ENCODE measurements around the gene PLA2G4D.
"Not testable (repeated sequence)": the region's sequence is repeated elsewhere in the genome, so short reads cannot be mapped to it uniquely, and the experiment has no call there.

Gene PLA2G4D

DNA sequence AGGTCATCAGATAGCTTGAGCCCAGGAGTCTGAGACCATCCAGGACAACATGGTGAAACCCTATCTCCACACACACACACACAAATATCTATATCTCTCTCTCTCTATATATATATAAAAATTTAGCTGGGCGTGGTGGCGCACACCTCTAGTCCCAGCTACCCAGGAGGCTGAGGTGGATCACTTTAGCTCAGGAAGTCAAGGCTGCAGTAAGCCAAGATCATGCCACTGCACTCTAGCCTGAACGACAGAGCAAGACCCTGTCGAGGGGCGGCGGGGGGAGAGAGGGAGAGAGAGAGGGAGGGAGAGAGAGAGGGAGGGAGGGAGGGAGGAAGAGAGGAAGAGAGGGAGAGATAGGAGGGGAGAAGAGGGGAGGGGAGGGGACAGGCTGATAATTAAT, 34.1 kb upstream of the PLA2G4D start:
- FAIRE-seq = no peak

DNA sequence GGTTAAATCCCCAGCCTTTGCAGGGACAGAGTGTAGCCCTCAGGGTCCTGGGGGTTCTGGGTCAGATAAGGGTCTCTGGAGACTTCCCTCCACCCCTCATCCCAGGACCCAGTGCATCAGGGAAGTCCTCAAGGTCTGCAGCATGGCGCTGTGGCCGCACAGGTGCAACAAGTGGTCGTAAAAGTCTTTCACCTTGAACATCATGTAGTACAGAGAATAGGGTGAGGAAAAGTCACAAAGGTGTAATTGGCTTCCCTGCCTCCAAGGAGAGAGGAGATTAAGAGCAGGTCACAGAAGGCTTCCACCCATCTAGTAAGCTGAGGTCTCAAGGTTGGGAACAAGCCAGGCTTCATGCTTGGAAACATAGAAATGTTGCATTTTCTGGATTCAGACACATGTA, 29.2 kb upstream of the PLA2G4D start:
- FAIRE-seq = no peak

- FAIRE-seq = no peak
Observed at GRCh38 chr15:42121682-42122081, 27.3 kb upstream of the PLA2G4D start.

DNA sequence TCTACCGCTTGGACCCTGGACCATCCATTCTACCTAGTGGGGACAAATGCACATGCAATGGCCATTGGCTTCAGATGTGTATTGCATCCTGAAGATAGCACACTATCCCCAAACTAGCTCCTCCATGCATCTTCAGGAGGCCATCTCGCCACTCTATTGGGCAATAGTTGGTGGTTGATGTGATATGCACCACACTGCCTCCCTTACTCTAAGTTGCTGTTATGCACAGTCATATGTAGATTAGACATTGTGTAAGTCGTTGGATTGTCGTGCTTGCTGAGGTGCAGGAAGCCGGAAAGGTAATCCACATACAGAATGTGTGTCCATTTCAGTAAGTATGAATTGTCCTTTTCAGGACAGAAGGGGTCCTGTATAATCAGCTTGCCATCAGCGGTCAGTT, 26.7 kb upstream of the PLA2G4D start:
- no peak for FAIRE-seq

- no peak for FAIRE-seq
Observed at GRCh38 chr15:42120285-42120684, 25.9 kb upstream of the PLA2G4D start.

GRCh38 chr15:42119446-42119760, 25.0 kb upstream of the PLA2G4D start:
- no peak for FAIRE-seq

DNA sequence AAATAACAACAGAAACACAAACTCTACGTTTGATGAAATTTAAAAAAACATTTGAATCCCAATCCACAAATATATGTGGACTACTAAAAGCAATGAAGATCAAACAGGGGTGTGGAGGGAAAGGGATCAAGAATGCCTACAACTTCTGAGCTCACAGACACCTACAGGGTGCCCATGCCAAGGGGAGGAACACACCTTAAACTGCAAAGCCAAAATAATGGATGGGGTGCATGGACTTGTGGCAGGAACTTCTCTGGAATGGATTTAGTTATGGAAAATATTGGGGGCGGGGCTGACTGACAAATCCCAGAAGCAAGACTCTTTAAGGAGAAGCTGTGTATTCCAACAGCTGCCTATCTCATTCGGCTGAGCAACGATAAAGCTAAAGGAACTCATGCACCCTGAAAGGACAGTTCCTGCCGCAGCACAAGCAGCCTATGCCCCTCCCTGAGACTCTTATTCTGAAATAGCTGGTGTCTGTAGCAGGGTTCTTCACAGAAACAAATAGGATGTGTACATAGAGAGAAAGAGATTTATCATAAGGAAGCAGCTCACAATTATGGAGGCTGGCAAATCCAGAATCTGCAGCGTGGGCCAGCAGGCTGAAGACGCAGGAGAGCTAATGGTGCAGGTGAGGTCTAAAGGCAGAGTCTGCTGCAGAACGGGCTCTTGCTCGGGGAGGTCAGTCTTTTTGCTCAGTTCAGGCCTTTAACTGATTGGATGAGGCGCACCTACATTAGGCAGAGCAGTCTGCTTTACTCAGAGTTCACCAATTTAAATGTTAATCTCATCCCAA, 24.5 kb upstream of the PLA2G4D start:
- no peak for FAIRE-seq

- FAIRE-seq = no peak
Observed at GRCh38 chr15:42111924-42112323, 17.6 kb upstream of the PLA2G4D start.

- FAIRE-seq = no peak
Observed at GRCh38 chr15:42110367-42110766, 16.0 kb upstream of the PLA2G4D start.

- no peak for FAIRE-seq
Observed at GRCh38 chr15:42108806-42109205, 14.4 kb upstream of the PLA2G4D start.

- FAIRE-seq = no peak
Observed at GRCh38 chr15:42108189-42108588, 13.8 kb upstream of the PLA2G4D start.

DNA sequence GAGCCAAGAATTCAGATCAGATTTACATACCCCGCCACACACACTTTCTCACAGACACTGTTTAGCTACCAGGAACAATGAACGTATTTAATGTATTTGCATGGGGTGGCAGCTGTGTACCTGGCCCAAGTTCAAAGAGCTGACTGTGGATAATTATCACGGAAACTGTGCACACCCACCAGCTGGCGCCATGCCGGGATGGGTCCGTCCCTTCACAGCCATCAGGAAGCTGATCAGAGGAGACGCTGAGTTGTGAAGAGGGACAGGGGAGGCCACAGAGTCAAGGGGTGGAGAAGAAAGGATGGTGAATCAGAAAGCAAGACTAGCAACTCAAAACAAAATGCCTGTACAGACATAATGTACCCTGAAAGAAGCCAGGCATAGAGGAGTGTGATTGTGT, 13.1 kb upstream of the PLA2G4D start:
- FAIRE-seq = no peak

- no peak for FAIRE-seq
Observed at GRCh38 chr15:42106288-42106687, 11.9 kb upstream of the PLA2G4D start.

GRCh38 chr15:42104095-42104891, 9.9 kb upstream of the PLA2G4D start:
- no peak for FAIRE-seq

GRCh38 chr15:42102646-42103235, 8.4 kb upstream of the PLA2G4D start:
- no peak for FAIRE-seq

- FAIRE-seq = no peak
Observed at GRCh38 chr15:42101861-42102260, 7.5 kb upstream of the PLA2G4D start.

DNA sequence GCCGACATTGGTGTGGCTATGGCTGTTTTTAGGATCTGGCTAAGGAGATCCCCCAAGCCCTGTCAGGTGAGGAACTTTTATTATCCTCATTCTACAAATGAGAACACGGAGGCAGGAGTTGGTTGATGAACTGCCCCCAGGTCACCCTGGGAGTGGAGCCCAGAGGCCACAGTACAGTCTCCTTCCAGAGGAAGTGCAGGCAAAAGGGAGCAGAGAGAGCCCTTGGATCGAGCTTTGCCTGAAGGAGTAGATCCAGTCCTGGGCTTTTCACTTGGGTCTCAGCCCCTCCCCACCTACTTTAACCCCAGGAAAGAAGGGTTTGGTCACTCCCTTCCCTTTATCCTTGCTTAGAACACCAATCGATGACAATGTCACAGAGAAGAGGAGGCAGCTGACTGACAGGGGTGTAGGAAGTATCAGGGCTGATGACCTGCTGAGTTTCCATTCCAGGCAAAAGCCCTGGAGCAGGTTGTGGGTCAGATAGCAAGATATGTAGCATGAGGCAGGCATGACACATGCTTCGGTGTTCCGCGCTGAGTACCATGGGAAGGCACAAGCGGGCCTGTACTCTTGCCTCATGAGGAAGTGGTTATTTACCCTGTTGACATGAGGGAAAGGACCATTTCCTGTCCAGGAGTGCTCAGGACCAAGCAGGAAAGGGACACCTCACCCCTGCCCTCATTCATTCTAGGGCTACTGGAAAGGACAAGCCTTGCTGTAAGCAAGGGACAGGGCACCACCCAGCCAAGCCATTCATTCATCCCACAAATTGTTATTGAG, 5.8 kb upstream of the PLA2G4D start:
- FAIRE-seq = no peak

DNA sequence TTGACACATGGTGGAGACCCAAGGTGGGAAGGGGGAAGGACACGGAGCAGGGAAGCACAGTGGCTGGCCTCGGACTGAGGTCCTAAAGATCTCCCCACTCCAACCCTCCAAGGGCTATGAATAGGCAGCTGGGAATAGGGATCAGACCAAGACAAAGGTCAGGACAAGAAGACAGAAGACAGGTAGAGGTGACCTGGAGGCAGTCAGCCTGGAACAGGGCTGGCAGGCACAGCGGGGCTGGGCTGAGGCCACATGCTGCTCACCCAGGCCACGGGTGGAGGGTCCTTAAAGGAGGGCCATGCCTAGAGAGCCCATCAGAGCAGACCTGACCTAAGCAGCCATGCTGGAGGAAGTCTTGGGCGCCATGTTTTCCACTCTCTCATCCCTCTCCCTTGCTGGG, 2.7 kb upstream of the PLA2G4D start:
- FAIRE-seq = no peak

DNA sequence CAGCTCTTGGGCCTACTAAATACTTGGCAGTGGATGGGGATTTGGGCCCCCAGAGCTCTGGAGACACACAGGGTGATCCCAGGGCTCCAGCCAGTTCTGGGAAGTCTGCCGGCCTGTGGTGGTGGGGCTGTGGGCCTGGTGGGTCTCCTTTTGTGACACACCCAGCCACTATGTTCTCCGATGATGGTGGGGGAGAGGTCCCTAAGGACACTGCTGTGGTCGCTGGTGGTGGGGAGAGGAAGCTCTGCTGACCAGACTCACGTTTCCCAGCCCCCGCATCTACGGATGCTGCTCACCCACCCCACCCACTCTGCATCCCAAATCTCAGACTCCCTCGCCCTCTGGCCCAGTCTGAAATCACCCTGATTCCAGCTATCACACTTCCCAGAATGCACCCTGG, 396 bp downstream of the PLA2G4D start:
- no peak for FAIRE-seq

- no peak for FAIRE-seq
Observed at GRCh38 chr15:42092398-42093318, 1.7 kb downstream of the PLA2G4D start.

GRCh38 chr15:42091753-42092397, 2.5 kb downstream of the PLA2G4D start:
- FAIRE-seq = not testable (repeated sequence)

- FAIRE-seq = no peak
Observed at GRCh38 chr15:42090781-42091180, 3.6 kb downstream of the PLA2G4D start.

Data from colon (tissue), 2 donors.